GM19239 (cell line): ENCODE data around the gene ZNF586.
"Not testable (repeated sequence)": the region's sequence is repeated elsewhere in the genome, so short reads cannot be mapped to it uniquely, and the experiment has no call there.

Experiments used
- DNase-seq: peaks from one replicate; pipeline ENCODE4 v3.0.0; 2011; ENCODE audit warnings: low spot score; ENCODE audit not compliant: insufficient read length
- FAIRE-seq: peaks from 2 replicates; lab custom pipeline; 2011; peaks lifted over from hg19 to GRCh38; lab: Jason Lieb, UNC

ZNF586 gene

GRCh38 chr19:57788114-57788692, 18.7 kb downstream of the ZNF586 start:
- no peak for FAIRE-seq
- no peak for DNase-seq

GRCh38 chr19:57789288-57789687, 19.8 kb downstream of the ZNF586 start:
- no peak for FAIRE-seq
- no peak for DNase-seq

- FAIRE-seq = peak; percentile 85
- DNase-seq = not testable (repeated sequence)
Measured at GRCh38 chr19:57796580-57796979, 27.1 kb downstream of the ZNF586 start.

DNA sequence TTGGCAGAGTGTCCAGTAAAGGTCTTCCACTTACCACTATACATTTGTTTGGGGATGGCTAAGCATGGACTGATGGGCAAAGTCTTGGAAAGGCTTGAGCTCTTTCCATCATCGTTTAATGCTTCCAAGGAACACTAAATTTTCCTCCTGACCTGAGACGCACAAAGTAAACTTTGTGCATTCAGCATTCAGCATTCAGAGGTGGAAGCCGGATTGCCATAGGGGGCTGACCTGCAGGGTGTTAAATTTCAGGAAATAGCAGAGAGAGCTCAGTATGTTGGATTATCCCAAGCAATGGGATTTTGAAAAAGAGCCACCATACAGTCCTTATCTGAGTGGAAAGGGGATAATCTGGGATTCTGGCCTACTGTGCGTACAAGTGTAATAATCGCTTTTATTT, 31.2 kb downstream of the ZNF586 start:
- no peak for FAIRE-seq

DNA sequence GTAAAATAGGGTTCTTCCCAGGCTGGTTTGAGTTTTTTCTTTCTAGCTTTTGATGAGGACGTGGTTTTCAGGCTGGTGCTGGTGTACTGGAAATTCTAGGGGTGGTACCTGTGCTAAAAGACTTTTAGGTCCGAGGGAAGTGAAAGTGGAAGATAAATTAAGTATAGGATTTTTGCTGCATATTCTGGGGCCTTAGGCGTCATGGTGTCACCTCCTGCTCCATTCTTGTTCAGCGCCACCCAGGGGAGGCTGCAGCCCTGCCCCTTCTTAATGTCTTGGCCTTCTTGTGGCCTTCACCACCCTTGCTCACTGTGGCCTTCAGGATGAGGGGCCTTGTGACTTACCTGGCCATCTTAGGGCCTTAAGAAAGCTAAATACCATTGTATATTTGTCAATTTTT, 32.8 kb downstream of the ZNF586 start:
- no peak for DNase-seq
- no peak for FAIRE-seq

More for the DNA sequence above, 31.2 kb downstream of the ZNF586 start:
- no peak for DNase-seq

GRCh38 chr19:57803265-57803593, 33.8 kb downstream of the ZNF586 start:
- DNase-seq (no peak), FAIRE-seq (no peak)

DNA sequence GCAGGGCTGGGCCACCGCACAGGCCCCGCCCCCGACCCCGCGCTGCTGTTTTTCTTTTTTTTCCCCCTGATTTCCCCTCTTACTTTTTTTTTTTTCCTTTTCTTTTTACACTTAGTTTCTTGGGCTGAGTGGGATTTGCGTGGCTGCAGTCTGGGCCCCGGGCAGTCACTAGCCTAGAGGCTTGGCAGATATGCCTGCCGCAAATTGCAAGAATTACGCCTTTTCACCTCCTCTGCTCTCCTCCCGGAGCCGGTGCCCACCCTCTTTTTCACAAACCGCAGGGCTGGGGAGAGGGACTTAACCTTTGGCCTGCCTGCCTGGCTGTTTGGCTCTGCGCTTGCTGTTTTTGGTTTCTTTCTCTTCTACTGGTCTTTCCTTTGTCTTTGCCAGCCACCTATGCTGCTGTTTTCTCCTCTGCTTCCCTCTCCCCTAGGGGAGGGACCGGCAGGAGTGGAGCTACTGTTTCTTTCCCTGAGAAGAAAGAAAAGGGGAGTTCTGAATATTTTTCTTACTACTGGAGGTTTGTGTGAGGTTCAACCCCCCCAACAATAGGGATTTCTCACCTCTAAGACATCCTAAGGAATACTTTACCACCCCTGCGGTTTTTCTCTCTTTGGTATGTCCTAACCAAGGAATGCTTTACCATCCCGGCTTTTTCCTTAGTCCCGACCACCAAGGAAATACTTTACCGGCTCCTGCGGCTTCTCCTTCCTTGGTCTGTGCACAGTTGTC, 34.3 kb downstream of the ZNF586 start:
- DNase-seq = no peak
- FAIRE-seq = no peak

DNA sequence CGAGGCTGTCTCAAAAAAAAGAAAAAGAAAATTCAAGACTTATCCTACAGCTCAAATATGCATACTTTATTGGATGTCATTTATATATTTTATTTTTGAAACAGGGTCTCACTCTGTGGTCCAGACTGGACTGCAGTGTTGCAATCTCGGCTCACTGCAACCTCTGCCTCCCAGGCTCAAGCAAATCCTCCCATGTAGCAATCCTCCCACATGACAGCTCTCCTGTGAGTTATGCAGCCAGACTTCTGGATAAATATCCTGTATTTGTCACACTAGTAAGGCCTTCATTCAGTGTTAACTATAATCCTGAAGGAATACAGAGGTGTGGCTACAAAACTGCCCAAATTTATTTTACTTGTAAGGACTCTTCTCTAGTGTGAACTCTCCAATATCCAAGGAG, 38.1 kb downstream of the ZNF586 start:
- FAIRE-seq = no peak

DNA sequence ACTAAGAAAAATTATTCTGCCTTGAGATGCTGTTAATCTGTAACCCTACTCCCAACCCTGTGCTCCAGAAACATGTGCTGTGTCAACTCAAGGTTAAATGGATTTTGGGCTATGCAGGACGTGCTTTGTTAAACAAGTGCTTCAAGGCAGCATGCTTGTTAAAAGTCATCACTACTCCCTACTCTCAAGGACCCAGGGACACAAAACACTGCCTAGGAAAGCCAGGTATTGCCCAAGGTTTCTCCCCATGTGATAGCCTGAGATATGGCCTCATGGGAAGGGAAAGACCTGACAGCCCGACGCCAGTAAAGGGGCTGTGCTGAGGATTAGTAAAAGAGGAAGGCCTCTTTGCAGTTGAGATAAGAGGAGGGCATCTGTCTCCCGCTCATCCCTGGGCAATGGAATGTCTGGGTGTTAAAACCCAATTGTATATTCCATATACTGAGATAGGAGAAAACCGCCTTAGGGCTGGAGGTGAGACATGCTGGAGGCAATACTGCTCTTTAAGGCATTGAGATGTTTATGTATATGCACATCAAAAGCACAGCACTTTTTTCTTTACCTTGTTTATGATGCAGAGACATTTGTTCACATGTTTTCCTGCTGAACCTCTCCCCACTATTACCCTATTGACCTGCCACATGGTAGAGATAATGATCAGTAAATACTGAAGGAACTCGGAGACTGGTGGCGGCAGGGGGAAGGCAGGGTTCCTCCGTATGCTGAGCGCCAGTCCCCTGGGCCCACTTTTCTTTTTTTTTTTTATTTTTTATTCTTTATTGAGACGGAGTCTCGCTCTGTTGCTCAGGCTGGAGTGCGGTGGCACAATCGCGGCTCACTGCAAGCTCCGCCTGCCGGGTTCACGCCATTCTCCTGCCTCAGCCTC, 41.2 kb downstream of the ZNF586 start:
- not testable (repeated sequence) for FAIRE-seq, DNase-seq

More for the DNA sequence above, 38.1 kb downstream of the ZNF586 start:
- DNase-seq = no peak

GRCh38 chr19:57812226-57812625, 42.8 kb downstream of the ZNF586 start:
- FAIRE-seq (no peak), DNase-seq (no peak)

DNA sequence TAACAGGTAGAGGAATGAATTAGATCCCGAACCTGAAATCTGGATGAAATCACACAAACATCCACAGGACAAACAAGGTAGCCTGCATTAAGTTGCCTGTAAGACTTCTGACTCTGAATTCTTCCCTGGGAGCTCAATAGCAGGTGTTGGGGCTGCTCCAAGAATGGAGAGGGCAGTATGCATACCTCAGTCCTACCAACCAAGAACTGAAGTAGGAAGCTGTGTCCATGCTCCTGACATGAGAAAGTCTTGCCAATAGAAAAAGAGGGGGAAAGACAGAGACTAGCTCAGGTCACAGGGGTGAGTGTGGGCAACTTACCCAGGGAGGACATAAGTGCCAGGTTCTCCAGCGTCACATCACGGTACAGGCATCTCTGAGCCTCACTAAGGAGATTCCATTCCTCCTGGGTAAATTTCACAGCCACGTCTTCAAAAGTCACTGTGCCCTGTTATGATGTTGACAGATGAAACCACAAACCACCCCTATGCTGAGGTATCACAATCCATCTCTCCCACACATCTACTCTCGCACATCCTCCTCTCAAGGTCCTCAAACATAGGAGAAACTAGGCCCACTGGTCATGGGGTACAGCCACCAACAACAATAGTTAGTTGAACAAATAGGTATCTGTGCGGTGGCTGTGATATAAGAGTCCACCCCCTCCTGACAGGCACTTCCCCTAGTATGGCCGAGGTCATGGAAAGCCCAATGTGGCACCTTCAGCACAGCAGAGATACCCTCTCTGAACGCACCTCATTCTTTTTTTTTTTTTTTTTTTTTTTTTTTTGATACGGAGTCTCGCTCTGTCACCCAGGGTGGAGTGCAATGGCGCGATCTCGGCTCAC, 43.7 kb downstream of the ZNF586 start:
- FAIRE-seq = not testable (repeated sequence)

DNA sequence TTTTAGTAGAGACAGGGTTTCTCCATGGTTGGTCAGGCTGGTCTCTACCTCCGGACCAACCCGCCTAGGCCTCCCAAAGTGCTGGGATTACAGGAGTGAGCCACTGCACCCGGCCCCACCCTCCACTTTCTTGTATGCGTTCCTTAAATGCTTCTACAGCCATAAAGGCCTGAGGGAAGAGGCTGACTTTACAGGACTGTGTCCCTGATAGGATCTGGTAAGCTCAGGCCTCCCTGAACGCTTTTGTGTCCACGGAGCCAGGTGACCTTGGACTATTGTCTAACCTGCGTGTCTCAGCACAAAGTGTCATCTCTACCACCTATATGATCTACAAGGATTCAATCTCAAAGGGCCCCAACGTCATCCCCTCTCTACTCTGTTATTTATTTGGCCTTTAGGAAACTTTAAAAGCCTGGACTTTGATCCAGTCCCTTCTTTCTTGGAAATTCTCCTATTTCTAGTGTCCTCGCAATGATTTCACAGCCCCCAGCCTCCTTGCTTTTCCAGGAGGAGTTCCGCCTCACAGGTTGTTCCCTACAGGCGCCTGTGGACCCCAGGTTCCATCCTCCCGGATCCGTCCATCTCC, 44.5 kb downstream of the ZNF586 start:
- no peak for FAIRE-seq
- DNase-seq = no peak

More for the DNA sequence above, 43.7 kb downstream of the ZNF586 start:
- not testable (repeated sequence) for DNase-seq

DNA sequence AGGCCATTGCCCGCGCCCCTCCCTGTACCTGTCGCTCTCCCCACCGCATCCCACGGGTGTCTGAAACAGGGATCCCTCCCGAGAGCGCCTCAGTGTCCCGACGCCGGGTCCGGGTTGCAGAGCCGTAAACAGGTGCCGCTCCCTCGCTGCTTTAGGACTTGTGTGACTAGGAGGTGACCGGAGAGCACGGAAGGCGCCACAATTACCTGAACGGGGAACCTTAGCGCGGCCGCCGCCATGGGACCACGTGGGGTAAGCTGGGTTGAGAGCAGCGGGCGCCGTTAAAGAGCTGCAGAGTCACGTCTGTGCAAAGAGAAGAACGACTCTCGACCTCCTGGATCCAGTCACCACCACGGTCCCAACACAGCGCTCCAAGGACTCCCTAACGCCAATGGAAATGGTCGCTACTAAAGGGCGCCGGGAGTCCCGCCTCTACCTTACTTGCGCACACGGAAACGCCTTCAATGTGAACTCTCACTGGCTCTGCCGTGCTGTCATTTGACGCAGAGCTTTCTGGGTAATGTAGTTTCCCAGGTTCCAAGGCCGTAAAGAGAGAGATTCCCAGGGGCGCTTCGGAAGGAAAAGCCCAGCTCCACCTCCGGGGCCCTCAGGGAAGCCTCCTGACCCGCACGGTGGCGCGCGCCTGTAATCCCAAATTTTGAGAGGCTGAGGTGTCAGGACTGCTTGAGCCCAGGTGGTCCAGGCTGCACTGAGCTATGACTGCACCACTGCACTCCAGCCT, 45.2 kb downstream of the ZNF586 start, which contains the start of gene ZNF552:
Gene ZNF552 (minus strand): TSS at position 409 of the 742 bp plus-strand sequence. CDS start 170 bp downstream, at position 239.
- FAIRE-seq = peak; percentile 79

DNA sequence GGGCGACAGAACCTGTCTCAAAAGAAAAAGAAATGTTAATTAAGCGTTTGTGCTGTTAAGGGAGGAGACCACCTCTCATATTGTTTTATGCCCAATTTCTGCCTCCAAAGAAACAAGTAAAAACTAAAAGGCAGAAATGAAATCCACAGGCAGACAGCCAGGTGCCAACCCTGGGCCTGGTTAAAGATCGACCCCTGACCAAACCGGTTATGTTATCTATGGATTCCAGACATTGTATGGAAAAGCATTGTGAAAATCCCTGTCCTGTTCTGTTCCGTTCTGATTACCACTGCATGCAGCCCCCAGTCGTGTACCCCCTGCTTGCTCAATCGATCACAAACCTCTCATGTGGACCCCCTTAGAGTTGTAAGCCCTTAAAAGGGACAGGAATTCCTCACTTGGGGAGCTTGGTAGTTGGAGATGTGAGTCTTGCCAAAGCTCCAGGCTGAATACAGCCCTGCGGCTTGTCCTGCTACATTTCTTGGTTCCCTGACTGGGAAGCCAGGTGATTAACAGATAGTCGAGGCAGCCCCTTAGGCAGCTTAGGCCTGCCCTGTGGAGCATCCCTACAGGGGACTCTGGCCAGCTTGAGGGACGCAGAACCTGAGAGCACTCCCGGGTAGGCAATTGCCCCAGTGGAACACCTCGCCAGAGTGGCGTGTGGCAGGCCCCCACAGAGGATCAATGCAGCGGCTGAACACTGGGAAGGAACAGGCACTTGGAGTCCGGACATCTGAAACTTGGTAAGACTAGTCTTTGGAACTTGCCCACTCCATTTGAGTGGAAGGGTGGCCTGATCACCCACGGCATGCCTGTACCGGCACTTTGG, 46.0 kb downstream of the ZNF586 start:
- FAIRE-seq = no peak
- no peak for DNase-seq

More for the DNA sequence above, 45.2 kb downstream of the ZNF586 start, which contains the start of gene ZNF552:
- peak; percentile 59 for DNase-seq

- DNase-seq = no peak
Measured at GRCh38 chr19:57816652-57817051, 47.2 kb downstream of the ZNF586 start.

DNA sequence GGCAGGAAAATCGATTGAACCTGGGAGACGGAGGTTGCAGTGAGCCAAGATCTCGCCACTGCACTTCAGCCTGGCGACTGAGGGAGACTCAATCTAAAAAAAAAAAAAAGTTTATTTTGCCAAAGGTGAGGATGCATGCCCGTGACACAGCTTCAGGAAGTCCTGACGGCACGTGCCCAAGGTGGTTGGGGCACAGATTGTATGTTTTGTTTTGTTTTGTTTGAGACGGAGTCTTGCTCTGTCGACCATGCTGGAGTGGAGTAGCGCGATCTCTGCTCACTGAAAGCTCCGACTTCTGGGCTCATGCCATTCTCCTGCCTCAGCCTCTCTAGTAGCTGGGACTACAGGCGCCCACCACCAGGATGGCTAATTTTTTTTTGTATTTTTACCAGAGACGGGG, 48.5 kb downstream of the ZNF586 start:
- DNase-seq (no peak), FAIRE-seq (no peak)

More at GRCh38 chr19:57816652-57817051, 47.2 kb downstream of the ZNF586 start:
- no peak for FAIRE-seq

DNA sequence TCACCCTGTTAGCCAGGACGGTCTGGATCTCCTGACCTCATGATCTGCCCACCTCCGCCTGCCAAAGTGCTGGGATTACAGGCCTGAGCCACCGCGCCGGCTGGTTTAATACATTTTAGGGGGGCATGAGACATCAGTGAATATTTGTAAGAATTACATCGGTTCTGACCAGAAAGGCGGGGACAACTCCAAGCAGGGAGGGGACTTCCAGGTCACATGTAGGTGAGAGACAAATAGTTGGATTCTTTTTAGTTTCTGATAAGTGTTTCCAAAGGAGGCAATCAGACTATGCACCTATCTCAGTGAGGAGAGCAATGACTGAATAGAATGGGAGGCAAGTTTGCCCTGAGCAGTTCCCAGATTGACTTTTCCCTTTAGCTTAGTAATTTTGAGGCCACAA, 48.9 kb downstream of the ZNF586 start:
- FAIRE-seq = no peak
- DNase-seq = no peak
